Measurements from ENCODE around the gene GCN1. TPM values are rescaled to one million over a fixed set of nuclear protein-coding genes. Genes with fewer than 3 reads are reported as not detected.

Gene GCN1
- total and polyA plus RNA-seq, 10 of the 15 experiments (the other 5 are each of a cell fraction or from before 2014, with no cell fraction given): 10.8 to 150 (median 58.3) TPM

- TF ChIP-seq MTA3 (IDR thresholded peaks at IDR 0.05; ENCODE audit: borderline replicate concordance, low read length) (no peak), NFYA (IDR thresholded peaks at IDR 0.05; ENCODE audit: borderline replicate concordance, low read depth, low read length) (no peak), HCFC1 (IDR thresholded peaks at IDR 0.05; ENCODE audit: low read length) (no peak), ATF2 (IDR thresholded peaks at IDR 0.05; ENCODE audit: low read length) (no peak)
Observed at GRCh38 chr12:120224304-120225199, 30.0 kb upstream of the GCN1 start (continued).

GRCh38 chr12:120223458-120224303 is 29.2 kb upstream of the GCN1 start:
- no TSS peak for BruUV-seq (replicated peaks)
- CTCF ChIA-PET: interaction anchor here (1.8 to 9.3 kb wide), 2 partner anchors 41 to 45 kb away, joined by 4 to 287 read pairs; partner anchors contain the start of gene PXN
- H3K79me2 ChIP-seq (ENCODE audit: control insufficient read depth, insufficient read depth, low read length): no peaks in the 10 kb centered on the region
- peaks cover 21% of the 10 kb centered on the region for H3K4me1 ChIP-seq (ENCODE audit: control insufficient read depth, insufficient read depth, low read length)
- DNase-seq (ENCODE audit: low read depth, low spot score) (no peak), FAIRE-seq (no peak), ATAC-seq (no peak)
- TF ChIP-seq KAT2A (conservative IDR thresholded peaks at IDR 0.05; ENCODE audit: control insufficient read depth, low read depth, low read length): no peak
- no peak for TF ChIP-seq RAD21 (IDR thresholded peaks at IDR 0.05; ENCODE audit: insufficient read depth, low read depth, low read length)
- no peak for TF ChIP-seq IKZF1 (conservative IDR thresholded peaks at IDR 0.05)
- TF ChIP-seq NBN (IDR thresholded peaks at IDR 0.05): no peak
- no peak for TF ChIP-seq SIN3A (IDR thresholded peaks at IDR 0.05; ENCODE audit: low read depth, low read length)
- no peak for TF ChIP-seq EED (IDR thresholded peaks at IDR 0.05; ENCODE audit: low read depth)
- no peak for TF ChIP-seq YBX1 (IDR thresholded peaks at IDR 0.05)
- no peak for TF ChIP-seq NFXL1 (IDR thresholded peaks at IDR 0.05; ENCODE audit: borderline replicate concordance)
- TF ChIP-seq TCF7 (IDR thresholded peaks at IDR 0.05; ENCODE audit: borderline replicate concordance): no peak
- TF ChIP-seq JUNB (IDR thresholded peaks at IDR 0.05): no peak
- no peak for TF ChIP-seq HDAC2 (IDR thresholded peaks at IDR 0.05)
- no peak for TF ChIP-seq RELB (IDR thresholded peaks at IDR 0.05; ENCODE audit: low read depth)
- H3K36me3 ChIP-seq (ENCODE audit: control insufficient read depth in 2 of 2, insufficient read depth in 2 of 2, low read length in 1 of 2): no peaks in the 10 kb centered on the region
- SMC1A ChIA-PET (ENCODE audit: uncharacterized antibody, unreplicated experiment): no interaction called here
- H3K9me3 ChIP-seq (replicated peaks; ENCODE audit: control insufficient read depth, insufficient read depth, low read length): no peaks in the 10 kb centered on the region
- H2AFZ ChIP-seq (ENCODE audit: control insufficient read depth, low read depth, low read length): no peak overlapping the region
- H3K4me2 ChIP-seq (ENCODE audit: control insufficient read depth, insufficient read depth): no peak overlapping the region
- in situ Hi-C loops (cut with MboI) (loop anchor here (10.0 kb wide), 1 partner anchor 51 kb away; no protein-coding TSS in a partner anchor), intact Hi-C loops (cut with micrococcal nuclease; ENCODE audit: unreplicated experiment) (no loop called here)
- WGBS (ENCODE audit: insufficient coverage, insufficient replicate concordance, low lambda C conversion rate, missing lambda C conversion rate): 72% methylated on average over 19 of the region's 19 CpGs
- H3K9ac ChIP-seq (ENCODE audit: control insufficient read depth, insufficient read depth, low read length): no peak overlapping the region
- POLR2A ChIA-PET: no interaction called here
- RAD21 ChIA-PET (ENCODE audit: unreplicated experiment): no interaction called here
- no peak overlapping the region for H3K27ac ChIP-seq (ENCODE audit: control insufficient read depth, insufficient read depth)
- no peak overlapping the region for H3K4me3 ChIP-seq
- no peaks in the 10 kb centered on the region for H3K27me3 ChIP-seq (replicated peaks in 1 of 2; ENCODE audit: control insufficient read depth in 2 of 2, insufficient read depth in 2 of 2, low read length in 1 of 2)
- no peaks in the 10 kb centered on the region for H4K20me1 ChIP-seq (ENCODE audit: control insufficient read depth, insufficient read depth)
